GM15510 (cell line): Measurements from ENCODE around the gene DLX1.

Source experiments
- POLR2A ChIP-seq: IDR thresholded peaks from 3 replicates; pipeline ENCODE4 v1.6.1; 2011; ENCODE audit warnings: borderline replicate concordance; ENCODE audit not compliant: insufficient read length; ENCODE audit errors: extremely low read depth

DLX1 gene

DNA sequence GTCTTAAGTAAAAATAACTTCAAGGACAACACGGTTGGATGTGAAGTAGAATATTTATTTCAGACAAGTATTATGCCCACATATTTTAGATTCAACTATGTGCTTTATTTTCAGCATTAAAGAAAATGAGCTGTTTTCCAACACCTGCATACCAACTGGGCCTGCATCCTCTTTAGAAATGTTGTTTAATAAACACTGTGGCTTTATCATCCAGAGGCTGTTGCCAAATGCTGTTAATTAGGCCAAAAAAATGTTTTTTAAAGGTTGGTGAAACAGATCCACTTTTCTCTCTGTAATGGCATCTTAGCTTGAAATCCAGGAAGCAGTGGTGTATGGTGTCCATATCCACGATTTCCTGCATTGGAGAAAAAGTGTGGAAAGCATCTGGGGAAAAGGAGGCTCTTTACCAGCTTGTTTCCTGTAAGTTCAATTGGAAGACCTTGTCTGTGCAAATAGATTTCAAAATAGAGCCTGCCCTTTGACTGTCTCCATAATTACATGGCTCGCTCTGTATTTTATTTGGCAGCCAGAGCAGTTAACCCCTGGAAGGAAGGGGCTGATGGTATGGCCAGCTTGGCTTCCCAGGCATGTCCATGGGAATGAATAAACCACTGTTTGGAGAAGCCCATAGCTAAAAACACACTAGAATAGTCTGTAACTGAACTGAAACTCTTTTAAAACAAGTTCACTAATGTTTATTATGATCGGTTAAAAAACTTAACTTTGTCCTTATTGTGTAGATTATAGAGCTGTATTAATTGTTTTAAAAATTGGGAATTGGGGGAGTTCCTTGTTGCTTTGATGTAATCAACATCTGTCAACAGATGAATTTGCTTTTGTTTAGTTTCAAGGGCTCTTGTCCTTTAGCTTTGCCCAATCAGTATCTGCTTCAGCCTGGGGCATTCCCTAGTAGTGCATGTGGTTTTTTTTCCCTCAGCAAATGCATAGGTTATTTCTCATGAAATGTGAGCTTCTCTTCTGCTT, 33.0 kb upstream of the DLX1 start:
- no peak for TF ChIP-seq POLR2A

- TF ChIP-seq POLR2A = no peak
Measured at GRCh38 chr2:172053486-172053885, 31.8 kb upstream of the DLX1 start.

DNA sequence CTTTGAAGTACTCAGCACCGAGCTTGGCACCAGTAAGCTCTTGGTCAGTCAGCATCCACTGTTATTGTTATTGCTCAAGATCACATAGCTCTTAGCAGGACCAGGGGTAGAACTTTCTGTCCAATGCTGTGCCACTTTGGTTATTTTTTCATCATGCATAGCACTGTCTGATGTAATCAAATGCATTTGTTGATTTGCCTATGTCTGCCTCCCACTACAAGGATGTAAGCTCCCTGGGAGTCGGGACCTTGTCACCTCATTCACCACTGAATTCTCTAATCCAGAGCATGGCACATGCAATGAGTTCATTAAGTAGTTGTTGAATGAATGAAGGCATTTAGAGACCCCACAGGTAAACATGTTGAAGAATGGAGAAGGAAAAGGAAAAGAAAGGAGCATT, 29.0 kb upstream of the DLX1 start:
- no peak for TF ChIP-seq POLR2A

DNA sequence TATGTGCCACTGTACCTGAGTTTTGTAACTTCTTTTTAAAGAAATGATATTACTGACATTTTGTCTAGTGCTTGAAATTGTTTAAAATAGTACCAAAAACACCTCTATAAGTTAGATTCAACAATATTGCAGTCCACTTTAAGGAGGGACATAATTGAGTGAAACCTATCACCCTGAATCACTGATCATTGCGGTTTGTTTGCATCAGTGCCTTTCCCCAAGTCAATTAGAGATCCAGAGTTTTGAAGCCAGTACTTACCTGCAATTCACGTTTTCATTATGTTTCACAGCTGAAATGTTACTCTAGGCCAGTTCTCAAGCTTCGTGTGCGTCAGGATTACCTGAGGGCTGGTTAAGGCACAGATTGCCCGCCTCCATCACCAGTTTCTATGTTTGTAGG, 26.6 kb upstream of the DLX1 start:
- no peak for TF ChIP-seq POLR2A

DNA sequence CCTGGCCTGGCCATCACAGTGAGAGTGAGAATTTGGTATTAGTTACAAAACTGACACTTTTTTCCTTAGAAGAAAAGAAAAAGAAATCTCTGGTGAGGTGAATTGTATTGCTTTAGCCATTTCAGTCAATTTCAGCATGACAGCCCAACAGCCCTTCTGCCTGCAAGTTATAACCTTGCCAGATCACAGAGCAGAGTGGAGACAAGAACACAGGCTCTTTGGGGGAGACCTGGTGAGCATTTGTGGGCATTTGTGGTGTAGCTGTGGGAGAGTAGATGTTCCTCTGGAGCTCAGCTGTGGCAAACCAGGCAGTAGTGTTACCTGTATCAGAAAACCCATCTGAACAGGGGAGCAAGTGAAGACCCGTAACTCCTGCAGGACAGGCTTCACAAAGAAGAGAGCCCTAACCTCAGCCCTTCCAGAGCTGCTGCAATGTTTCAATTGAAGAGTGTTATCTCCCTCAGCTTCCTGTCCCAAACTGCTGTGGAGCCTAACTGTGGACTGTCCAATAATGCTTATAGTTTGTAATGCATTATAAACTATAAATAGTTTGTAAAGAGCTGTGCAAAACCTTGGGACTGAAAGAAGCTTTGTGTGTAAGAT, 22.8 kb upstream of the DLX1 start:
- no peak for TF ChIP-seq POLR2A

DNA sequence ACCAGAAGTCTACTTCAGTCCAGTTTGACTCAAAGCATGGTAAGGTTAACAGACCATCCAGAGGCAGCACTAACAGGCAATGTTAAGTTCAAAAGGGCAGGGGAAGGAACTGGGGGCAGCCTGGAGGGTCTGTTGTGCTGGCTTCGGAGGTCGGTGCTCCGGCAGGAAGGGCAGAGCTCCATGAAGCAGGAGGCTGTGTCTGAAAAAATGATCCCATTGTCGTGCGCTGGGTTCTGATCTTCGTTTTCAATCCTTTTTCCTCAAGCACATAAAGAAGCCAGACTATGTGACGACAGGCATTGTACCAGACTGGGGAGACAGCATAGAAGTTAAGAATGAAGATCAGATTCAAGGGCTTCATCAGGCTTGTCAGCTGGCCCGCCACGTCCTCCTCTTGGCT, 21.9 kb upstream of the DLX1 start:
- no peak for TF ChIP-seq POLR2A

DNA sequence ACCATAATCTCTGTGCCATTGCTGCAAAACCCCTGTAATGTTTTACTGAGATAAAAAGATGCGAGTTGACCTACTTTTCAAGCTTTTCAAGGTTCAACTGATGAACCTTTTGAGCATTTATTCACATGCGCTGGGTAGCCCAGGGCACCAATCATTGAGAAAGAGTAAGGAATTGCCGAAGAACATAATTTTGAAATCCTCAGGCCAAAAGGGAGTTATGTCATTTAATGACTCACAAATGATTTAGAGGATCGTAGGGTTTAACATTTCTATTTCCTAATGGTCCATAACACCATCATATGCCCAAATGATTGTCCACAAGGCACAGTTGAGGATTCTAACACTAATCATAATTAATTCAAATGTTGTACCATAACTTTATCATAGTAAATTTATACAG, 20.2 kb upstream of the DLX1 start:
- TF ChIP-seq POLR2A = no peak

DNA sequence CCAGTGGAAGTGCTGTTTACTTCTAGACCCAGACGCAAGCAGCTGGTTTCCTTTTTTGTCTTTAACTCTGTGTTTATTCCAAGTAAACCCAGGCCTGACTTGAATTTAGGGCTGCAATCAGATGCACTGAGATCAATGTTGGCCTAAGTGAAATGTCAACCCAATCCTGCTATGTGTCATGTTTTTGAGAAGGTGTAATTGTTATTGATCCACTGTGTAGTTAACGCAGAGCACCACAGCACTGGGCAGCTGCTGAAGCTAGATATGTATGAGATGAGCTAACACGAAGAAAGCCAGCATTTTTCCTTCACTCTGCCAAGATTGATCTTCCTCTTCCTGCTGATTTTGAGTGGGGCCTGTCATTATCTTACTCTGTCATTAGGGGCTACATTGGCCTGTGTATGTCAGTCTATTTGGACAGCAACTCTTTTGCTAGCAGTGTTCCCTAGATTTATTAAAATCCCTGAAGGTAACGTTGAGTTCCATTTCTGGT, 18.9 kb upstream of the DLX1 start:
- no peak for TF ChIP-seq POLR2A

GRCh38 chr2:172070936-172071335, 14.4 kb upstream of the DLX1 start:
- no peak for TF ChIP-seq POLR2A

DNA sequence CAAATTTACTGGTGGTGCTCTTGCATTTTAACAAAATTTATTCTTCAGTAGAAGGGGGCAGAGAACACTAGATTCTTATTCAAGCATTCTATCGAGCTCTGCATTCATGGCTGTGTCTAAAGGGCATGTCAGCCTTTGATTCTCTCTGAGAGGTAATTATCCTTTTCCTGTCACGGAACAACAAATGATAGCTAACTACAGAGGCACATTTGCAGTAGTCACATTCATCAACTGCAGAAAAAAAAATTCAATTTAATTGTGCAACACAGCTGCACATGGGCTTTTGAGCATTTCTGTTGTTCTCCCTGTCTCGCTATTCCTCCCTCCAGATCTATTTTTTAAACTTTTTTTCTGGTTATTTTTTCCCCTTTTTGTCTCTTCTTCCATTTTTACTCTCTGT, 13.0 kb upstream of the DLX1 start:
- TF ChIP-seq POLR2A = no peak

DNA sequence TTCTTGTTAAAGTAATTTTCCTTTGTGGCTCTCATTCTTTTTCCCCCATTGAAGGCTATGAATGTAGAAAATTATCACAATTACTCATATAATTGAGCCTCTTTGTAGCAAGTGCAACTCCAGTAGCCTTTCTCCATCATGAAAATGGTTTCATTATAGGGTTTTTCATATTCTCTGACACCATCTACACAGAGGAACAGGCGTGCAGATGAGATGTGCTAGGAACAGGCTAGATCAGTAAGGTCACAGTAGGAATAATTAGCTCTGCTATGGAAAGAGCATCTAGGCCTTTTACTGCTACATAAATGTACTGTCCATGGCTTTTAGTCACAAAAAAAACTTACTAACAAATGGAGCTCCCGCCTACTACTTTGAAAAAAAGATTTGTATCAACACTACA, 12.6 kb upstream of the DLX1 start:
- no peak for TF ChIP-seq POLR2A

DNA sequence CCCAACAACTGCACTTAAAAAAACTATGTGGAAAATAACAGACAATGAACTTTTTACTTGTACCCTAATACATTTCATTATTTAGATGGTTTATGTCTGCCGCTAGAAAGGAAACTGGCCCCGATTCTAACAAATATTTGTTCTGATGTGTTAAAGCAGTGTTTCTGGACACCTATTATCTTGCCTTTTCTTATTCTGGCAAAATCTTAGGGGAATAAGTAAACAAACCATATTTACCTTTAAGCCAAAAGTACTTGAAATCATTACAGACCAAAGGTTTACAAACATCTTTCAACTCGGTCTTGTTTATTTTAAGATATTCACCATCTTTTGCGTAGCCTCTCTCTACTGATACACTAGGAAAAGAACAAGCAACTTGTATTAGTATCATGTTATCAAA, 11.8 kb upstream of the DLX1 start:
- TF ChIP-seq POLR2A = no peak

- no peak for TF ChIP-seq POLR2A
Measured at GRCh38 chr2:172074254-172074653, 11.1 kb upstream of the DLX1 start.

GRCh38 chr2:172079416-172079815, 5.9 kb upstream of the DLX1 start:
- no peak for TF ChIP-seq POLR2A

DNA sequence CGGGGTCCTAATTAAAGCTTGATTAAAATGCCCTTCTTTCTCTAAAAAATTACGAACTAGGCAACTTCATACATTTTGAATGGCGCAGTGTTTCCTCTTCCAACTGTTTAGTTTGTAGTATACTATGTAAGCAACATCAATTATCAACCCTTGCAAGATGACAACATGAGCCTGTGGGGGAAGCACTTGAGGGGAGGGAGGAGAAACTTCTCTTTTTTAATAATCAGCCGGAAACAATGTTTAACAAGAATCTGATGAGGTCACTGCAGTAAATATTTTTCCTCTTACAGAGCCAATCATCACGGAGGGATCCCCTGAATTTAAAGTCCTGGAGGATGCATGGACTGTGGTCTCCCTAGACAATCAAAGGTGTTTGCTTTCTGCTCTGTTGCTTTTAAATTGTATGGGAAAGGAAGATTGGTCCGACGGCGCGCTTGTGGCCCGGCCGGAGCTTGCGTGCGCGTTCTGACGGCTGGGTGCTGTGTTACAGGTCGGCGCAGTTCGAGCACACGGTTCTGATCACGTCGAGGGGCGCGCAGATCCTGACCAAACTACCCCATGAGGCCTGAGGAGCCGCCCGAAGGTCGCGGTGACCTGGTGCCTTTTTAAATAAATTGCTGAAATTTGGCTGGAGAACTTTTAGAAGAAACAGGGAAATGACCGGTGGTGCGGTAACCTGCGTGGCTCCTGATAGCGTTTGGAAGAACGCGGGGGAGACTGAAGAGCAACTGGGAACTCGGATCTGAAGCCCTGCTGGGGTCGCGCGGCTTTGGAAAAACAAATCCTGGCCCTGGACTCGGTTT, 5.3 kb upstream of the DLX1 start:
- no peak for TF ChIP-seq POLR2A
